Left hindlimb (tissue), 1 donor: ENCODE data around the gene IL36A.

Experiments used
- DNase-seq: peaks from one replicate; pipeline ENCODE4 v3.0.0-alpha.2; 2018

The IL36A gene

GRCh38 chr2:113007250-113007649 lies 2.0 kb downstream of the IL36A start:
- DNase-seq, result no peak

DNA sequence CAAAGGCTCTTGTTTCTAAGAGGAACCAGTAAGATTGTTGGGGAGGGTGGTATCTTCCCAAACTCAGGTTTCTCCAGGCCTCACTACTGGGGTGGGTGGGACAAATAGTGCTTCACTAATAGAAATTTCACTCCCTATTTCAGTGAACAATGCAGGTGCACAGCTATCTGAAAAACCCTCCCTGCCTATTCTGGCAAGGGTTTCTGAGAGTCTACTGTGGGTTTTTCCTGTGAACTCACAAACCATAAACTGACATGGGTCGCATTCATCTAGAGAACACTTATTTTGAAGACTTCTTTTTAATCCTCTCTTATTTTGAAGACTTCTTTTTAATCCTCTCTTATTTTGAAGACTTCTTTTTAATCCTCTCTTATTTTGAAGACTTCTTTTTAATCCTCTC lies 4.4 kb downstream of the IL36A start:
- no peak for DNase-seq

DNA sequence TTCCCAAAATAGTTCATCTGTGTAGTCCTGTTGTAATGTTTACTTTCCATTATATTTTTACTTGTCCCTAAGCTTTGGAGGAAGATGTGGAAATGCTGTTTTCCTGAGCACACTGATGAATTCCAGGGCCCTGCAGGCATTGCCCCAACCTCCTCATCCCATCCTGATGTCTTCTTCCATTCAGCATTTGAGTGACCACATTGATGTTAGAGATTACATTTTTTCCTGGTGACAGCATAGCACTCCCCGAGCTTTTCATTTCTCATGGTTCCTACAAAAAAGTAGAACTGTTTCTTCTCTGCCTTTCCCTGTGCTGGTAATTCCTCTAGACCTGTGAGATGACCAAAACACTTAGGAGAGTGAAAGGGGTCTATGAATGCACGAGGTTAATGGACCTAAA lies 4.8 kb downstream of the IL36A start:
- DNase-seq, result no peak

DNA sequence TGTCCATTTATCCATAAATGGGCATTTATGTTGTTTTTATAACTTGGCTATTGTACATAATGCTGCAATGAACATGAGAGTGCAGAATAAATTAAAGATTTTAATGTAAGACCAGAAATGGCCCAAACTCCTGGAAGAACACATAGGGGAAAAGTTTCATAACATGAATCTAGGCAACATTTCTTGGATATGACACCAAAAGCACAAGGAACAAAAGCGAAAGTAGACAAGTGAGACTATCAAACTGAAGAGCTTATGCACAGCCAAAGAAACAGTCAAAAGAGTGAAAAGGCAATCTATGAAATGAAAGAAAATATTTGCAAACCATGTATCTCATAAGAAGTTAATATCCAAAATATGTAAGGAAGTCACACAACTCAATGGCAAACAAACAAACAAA lies 5.8 kb downstream of the IL36A start:
- no peak for DNase-seq

- DNase-seq, result no peak
These were observed 7.4 kb downstream of the IL36A start for GRCh38 chr2:113012436-113013335.

- no peak for DNase-seq
These were observed 8.0 kb downstream of the IL36A start for GRCh38 chr2:113013336-113013661.

GRCh38 chr2:113014067-113014466 lies 8.8 kb downstream of the IL36A start:
- no peak for DNase-seq

DNA sequence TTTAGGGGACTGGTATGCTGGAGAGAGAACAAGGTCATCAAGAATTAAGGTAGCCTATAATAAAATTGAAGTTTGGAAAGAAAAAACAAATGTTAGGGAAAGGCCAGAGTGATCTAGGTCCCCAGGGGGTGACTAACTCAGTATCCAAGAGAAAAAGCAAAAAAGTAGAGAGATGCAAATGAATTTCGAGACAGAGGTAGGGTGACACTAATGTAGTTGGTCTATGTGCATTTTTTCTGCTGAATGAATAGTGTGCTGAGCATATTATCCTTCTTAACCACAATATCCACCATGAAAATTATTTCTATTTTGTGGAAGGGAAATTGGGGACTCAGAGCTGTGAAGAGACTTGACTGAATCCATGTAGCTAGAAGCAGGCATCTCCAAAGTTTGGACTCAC lies 9.8 kb downstream of the IL36A start:
- no peak for DNase-seq

GRCh38 chr2:113015655-113016054 lies 10.4 kb downstream of the IL36A start:
- no peak for DNase-seq

DNA sequence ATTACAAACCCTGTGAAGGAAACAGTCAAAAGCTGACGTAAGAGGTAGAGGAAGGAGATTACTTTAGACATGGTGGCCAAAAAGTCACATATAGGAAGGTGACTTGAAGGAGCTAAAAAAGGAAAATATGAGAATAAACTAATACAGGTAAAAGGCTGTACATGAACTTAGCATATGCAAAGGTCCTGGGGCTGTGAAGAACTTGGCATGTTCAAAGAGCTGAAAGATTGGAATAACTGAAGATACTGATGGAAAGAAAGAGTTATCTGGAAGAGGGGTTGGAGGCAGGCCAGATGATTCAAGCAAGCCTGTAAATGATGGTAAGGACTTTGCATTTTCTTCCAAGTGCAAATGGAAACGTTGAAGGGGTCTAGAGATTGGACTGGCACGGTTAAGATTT lies 13.2 kb downstream of the IL36A start:
- no peak for DNase-seq

- no peak for DNase-seq
These were observed 16.1 kb downstream of the IL36A start for GRCh38 chr2:113021312-113021711.

- DNase-seq, result no peak
These were observed 19.5 kb downstream of the IL36A start for GRCh38 chr2:113024764-113025163.

- DNase-seq, result no peak
These were observed 20.5 kb downstream of the IL36A start for GRCh38 chr2:113025737-113026136.

- DNase-seq, result no peak
These were observed 22.4 kb downstream of the IL36A start for GRCh38 chr2:113027691-113028090.

GRCh38 chr2:113028112-113028511 lies 22.9 kb downstream of the IL36A start:
- DNase-seq, result no peak

DNA sequence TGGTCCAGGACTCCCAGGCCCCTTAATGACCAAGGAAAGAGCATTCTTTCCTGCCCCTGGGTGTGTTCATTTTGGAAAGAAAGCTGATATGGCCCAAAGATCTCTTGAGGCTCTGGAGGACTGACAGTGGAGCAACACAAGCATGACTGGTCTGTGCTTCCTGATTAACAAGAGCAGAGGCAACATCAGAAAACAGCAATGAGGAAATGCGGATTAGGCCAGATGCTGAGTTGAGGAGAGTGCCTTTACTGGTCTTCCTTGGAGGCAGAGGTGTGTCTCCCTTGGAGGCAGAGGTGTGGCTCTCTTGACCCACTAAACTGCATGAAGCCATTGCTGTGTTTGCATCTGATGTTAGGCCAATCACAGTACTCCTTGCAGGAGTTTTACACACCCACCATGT lies 27.5 kb downstream of the IL36A start:
- DNase-seq, result no peak

GRCh38 chr2:113034016-113034415 lies 28.8 kb downstream of the IL36A start:
- no peak for DNase-seq

- DNase-seq, result no peak
These were observed 31.5 kb downstream of the IL36A start for GRCh38 chr2:113036763-113037162.

- no peak for DNase-seq
These were observed 33.0 kb downstream of the IL36A start for GRCh38 chr2:113038291-113038690.

DNA sequence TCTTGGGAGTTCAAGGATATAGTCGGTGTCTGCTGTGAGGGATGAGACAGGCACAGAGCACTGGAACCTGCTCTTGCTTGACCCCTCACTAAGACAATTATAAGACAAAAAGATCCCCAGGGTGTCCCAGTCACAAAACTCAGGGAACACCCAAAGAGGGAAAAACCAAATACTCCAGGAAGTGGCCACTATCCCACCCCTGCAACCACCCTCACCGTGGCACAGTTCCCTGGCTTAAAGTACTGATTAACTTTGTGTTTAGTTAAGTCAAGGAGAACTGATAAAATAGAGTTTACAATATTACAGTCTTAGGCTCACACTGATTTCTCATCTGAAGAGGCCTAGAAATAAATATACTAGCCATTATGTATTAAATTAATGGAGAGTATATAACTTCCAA lies 33.9 kb downstream of the IL36A start:
- DNase-seq, result no peak

- DNase-seq, result no peak
These were observed 34.5 kb downstream of the IL36A start for GRCh38 chr2:113039719-113040118.

DNA sequence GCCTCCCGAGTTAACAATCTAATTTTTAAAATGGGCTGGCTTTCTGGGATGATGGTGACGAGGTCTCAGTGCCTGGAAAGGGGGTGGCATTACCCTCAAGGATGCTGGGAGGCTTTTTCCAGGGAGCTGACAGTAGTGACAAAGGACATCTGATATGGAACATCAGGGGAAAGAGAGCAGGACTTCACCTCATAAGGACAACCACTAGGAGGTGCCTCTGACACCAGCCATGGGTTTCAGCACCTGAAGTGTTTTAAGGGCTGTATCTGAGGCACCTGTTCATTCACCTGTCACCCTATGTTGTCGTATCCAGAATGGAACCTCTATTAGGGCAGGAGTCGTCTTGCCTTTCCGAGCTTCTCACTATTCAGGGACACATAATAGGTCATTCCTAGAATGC lies 36.6 kb downstream of the IL36A start:
- no peak for DNase-seq

GRCh38 chr2:113046465-113046864 lies 41.2 kb downstream of the IL36A start:
- no peak for DNase-seq

- DNase-seq, result no peak
These were observed 45.9 kb downstream of the IL36A start for GRCh38 chr2:113050921-113051895.
